ENCODE measurements around the gene VIT. TPM values are rescaled to one million over a fixed set of nuclear protein-coding genes. Genes with fewer than 3 reads are reported as not detected.

VIT gene
- total RNA-seq, 1 donor from 2014 or later: not detected

- TF ChIP-seq EZH2phosphoT487 (IDR thresholded peaks at IDR 0.05): no peak
- no peak for TF ChIP-seq CTCF (IDR thresholded peaks at IDR 0.05)
- TF ChIP-seq EZH2 (IDR thresholded peaks at IDR 0.05): no peak
- Mint-ChIP-seq H3K9me3 (no peaks in the 10 kb centered on the region), H3K4me1 (no peaks in the 10 kb centered on the region), H3K4me3 (no peak overlapping the region), H3K36me3 (no peaks in the 10 kb centered on the region), H3K27me3 (ENCODE audit: insufficient read depth, low read depth) (no peaks in the 10 kb centered on the region), H3K27ac (no peak overlapping the region)
- no peak for DNase-seq (ENCODE audit: low spot score)
- H3K27ac ChIP-seq: no peak overlapping the region
- no peak overlapping the region for H3K4me3 ChIP-seq
- H3K79me2 ChIP-seq (ENCODE audit: low read depth): no peaks in the 10 kb centered on the region
- H3K4me1 ChIP-seq: no peaks in the 10 kb centered on the region
- H2AFZ ChIP-seq (replicated peaks): no peak overlapping the region
- no peaks in the 10 kb centered on the region for H3K36me3 ChIP-seq
- H3K4me2 ChIP-seq: no peak overlapping the region
- no peaks in the 10 kb centered on the region for H4K20me1 ChIP-seq (ENCODE audit: low read depth)
- H3K9ac ChIP-seq: no peak overlapping the region
- no peaks in the 10 kb centered on the region for H3K9me3 ChIP-seq (ENCODE audit: low read depth)
- H3F3A ChIP-seq (ENCODE audit: low read depth): no peaks in the 10 kb centered on the region
- no peaks in the 10 kb centered on the region for H3K27me3 ChIP-seq
Observed at GRCh38 chr2:36653967-36654694, 42.4 kb upstream of the VIT start.

- no peak overlapping the region for H2AFZ ChIP-seq (replicated peaks)
- Mint-ChIP-seq H3K36me3 (no peaks in the 10 kb centered on the region), H3K4me3 (no peak overlapping the region), H3K27ac (no peak overlapping the region), H3K27me3 (ENCODE audit: insufficient read depth, low read depth) (no peaks in the 10 kb centered on the region), H3K9me3 (no peaks in the 10 kb centered on the region), H3K4me1 (no peaks in the 10 kb centered on the region)
- H3K9me3 ChIP-seq (ENCODE audit: low read depth): no peaks in the 10 kb centered on the region
- H3F3A ChIP-seq (ENCODE audit: low read depth): no peaks in the 10 kb centered on the region
- no peak overlapping the region for H3K4me2 ChIP-seq
- TF ChIP-seq EZH2phosphoT487 (IDR thresholded peaks at IDR 0.05): no peak
- TF ChIP-seq EZH2 (IDR thresholded peaks at IDR 0.05): no peak
- no peak for TF ChIP-seq CTCF (IDR thresholded peaks at IDR 0.05)
- no peaks in the 10 kb centered on the region for H3K36me3 ChIP-seq
- no peak overlapping the region for H3K27ac ChIP-seq
- DNase-seq (ENCODE audit: low spot score): no peak
- no peak overlapping the region for H3K4me3 ChIP-seq
- no peak overlapping the region for H3K9ac ChIP-seq
- no peaks in the 10 kb centered on the region for H3K79me2 ChIP-seq (ENCODE audit: low read depth)
- no peaks in the 10 kb centered on the region for H4K20me1 ChIP-seq (ENCODE audit: low read depth)
- no peaks in the 10 kb centered on the region for H3K27me3 ChIP-seq
- H3K4me1 ChIP-seq: no peaks in the 10 kb centered on the region
Observed at GRCh38 chr2:36655453-36655852, 41.1 kb upstream of the VIT start.

- Mint-ChIP-seq H3K36me3 (no peaks in the 10 kb centered on the region), H3K4me3 (no peak overlapping the region), H3K27me3 (ENCODE audit: insufficient read depth, low read depth) (no peaks in the 10 kb centered on the region), H3K4me1 (no peaks in the 10 kb centered on the region), H3K27ac (peak overlapping the region; percentile 66), H3K9me3 (no peaks in the 10 kb centered on the region)
- Histone ChIP-seq H2AFZ (replicated peaks) (no peak overlapping the region), H3K27ac (no peak overlapping the region), H3K4me1 (no peaks in the 10 kb centered on the region), H3K4me3 (no peak overlapping the region), H3K36me3 (no peaks in the 10 kb centered on the region), H3K9ac (no peak overlapping the region), H3K79me2 (ENCODE audit: low read depth) (no peaks in the 10 kb centered on the region), H3F3A (ENCODE audit: low read depth) (no peaks in the 10 kb centered on the region), H3K27me3 (no peaks in the 10 kb centered on the region), H3K4me2 (no peak overlapping the region), H4K20me1 (ENCODE audit: low read depth) (no peaks in the 10 kb centered on the region), H3K9me3 (ENCODE audit: low read depth) (no peaks in the 10 kb centered on the region)
- no peak for DNase-seq (ENCODE audit: low spot score)
- TF ChIP-seq EZH2phosphoT487 (IDR thresholded peaks at IDR 0.05) (no peak), EZH2 (IDR thresholded peaks at IDR 0.05) (no peak), CTCF (IDR thresholded peaks at IDR 0.05) (no peak)
Observed at GRCh38 chr2:36657703-36658102, 38.8 kb upstream of the VIT start.
